Nephron (organoid): ENCODE measurements around the gene WDR41.

ENCODE experiments used
- H3K27ac Mint-ChIP-seq, 3 experiments: 2 replicates each; pipeline ENCODE4 v1.8.0; 2020; ENCODE audit warnings: mixed read lengths in 3 of 3, mild to moderate bottlenecking in 2 of 3, moderate library complexity in 1 of 3
- H3K27me3 Mint-ChIP-seq: 2 replicates; pipeline ENCODE4 v1.8.0; 2021; ENCODE audit warnings: low read depth, mild to moderate bottlenecking, moderate library complexity, mixed read lengths
- H3K36me3 Mint-ChIP-seq: 2 replicates; pipeline ENCODE4 v1.8.0; 2020; ENCODE audit warnings: low read depth, mixed read lengths
- H3K4me1 Mint-ChIP-seq: 2 replicates; pipeline ENCODE4 v1.8.0; 2020; ENCODE audit warnings: mixed read lengths
- H3K4me3 Mint-ChIP-seq, 3 experiments: 2 replicates each; pipeline ENCODE4 v1.8.0; 2020; ENCODE audit warnings: mild to moderate bottlenecking in 3 of 3, mixed read lengths in 3 of 3, moderate library complexity in 2 of 3
- H3K9me3 Mint-ChIP-seq: 2 replicates; pipeline ENCODE4 v1.8.0; 2020; ENCODE audit warnings: mixed read lengths
- TF ChIP-seq, protein P1 (sequence below), 3 experiments: fragments of 200-600 bp; sonication (generic); IDR thresholded peaks; one replicate each; pipeline ENCODE4 v1.5.0; 2021; ENCODE audit warnings: antibody characterized with exemption in 3 of 3; ENCODE audit not compliant: unreplicated experiment in 3 of 3

Gene WDR41

GRCh38 chr5:77452351-77452750 is 39.8 kb downstream of the WDR41 start:
- Mint-ChIP-seq H3K27ac (no peak overlapping the region), H3K4me3 (no peak overlapping the region), H3K4me1 (no peaks in the 10 kb centered on the region), H3K9me3 (peaks cover 4% of the 10 kb centered on the region), H3K27me3 (no peaks in the 10 kb centered on the region), H3K36me3 (peaks cover 54% of the 10 kb centered on the region)
- TF ChIP-seq, protein P1, sequence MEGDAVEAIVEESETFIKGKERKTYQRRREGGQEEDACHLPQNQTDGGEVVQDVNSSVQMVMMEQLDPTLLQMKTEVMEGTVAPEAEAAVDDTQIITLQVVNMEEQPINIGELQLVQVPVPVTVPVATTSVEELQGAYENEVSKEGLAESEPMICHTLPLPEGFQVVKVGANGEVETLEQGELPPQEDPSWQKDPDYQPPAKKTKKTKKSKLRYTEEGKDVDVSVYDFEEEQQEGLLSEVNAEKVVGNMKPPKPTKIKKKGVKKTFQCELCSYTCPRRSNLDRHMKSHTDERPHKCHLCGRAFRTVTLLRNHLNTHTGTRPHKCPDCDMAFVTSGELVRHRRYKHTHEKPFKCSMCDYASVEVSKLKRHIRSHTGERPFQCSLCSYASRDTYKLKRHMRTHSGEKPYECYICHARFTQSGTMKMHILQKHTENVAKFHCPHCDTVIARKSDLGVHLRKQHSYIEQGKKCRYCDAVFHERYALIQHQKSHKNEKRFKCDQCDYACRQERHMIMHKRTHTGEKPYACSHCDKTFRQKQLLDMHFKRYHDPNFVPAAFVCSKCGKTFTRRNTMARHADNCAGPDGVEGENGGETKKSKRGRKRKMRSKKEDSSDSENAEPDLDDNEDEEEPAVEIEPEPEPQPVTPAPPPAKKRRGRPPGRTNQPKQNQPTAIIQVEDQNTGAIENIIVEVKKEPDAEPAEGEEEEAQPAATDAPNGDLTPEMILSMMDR (IDR thresholded peaks at IDR 0.05; ENCODE audit: unreplicated experiment in 3 of 3) = no peak

DNA sequence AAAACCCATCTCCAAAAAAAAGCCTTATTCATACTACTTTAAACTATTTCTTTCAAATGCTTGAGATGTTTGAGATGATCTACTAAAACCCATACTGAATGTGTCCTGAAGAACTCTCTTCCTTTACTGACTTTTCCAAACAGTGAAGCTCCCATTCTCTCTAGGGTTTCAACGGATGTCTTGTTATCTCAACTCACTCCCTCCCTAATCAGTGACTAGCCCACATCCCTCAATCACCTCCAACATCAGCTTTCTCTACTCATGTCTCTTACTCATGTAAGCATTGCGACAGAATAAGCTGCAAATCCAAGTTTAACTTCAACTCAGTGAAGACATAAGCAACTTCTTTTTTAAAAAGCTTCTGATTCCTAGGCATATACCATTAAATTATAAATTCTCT is 42.1 kb downstream of the WDR41 start:
- Mint-ChIP-seq H3K9me3 (peaks cover 17% of the 10 kb centered on the region), H3K4me3 (no peak overlapping the region), H3K27ac (no peak overlapping the region), H3K27me3 (no peaks in the 10 kb centered on the region), H3K4me1 (no peaks in the 10 kb centered on the region), H3K36me3 (peaks cover 70% of the 10 kb centered on the region)
- TF ChIP-seq, protein P1 (IDR thresholded peaks at IDR 0.05; ENCODE audit: unreplicated experiment in 3 of 3) = no peak

DNA sequence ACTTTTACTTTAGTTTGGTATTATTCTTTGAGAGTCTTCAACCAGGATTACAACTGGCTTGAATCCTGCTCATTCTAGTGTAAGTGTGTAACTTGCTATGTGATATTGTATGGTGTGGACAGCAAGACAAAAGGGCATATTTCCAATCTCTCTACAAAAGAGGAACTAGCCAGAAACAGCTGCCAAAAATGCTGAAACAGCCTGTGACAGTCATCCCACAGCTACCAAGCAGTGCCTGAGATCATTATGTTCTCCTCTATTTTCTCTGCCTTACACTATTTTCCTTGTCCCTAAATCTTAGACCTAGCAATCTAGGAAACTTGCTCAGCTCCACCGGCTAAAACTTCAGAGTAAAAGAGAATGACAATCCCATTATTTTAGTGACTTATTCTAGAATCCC is 42.8 kb downstream of the WDR41 start:
- TF ChIP-seq, protein P1 (IDR thresholded peaks at IDR 0.05; ENCODE audit: unreplicated experiment in 3 of 3) = no peak
- Mint-ChIP-seq H3K9me3 (peaks cover 17% of the 10 kb centered on the region), H3K4me3 (no peak overlapping the region), H3K4me1 (no peaks in the 10 kb centered on the region), H3K27ac (no peak overlapping the region), H3K27me3 (no peaks in the 10 kb centered on the region), H3K36me3 (peaks cover 75% of the 10 kb centered on the region)

DNA sequence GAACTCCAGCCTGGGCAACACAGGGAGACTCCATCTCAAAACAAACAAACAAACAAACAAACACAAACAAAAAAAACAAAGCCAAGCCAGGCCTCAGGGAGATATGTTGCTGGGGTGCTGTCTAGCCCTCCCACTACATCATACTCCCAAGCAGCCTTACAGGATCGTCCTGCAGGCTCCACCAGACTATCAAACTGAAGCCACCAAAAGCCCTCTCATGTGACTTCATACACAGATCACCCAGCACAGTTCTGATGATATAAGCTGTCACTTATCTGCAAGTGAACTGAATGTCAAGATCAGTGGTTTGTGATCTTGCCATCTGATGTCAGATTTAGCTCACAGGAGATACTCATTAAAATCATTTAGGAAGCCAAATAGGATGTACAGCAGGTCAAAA is 43.3 kb downstream of the WDR41 start:
- Mint-ChIP-seq H3K27me3 (no peaks in the 10 kb centered on the region), H3K9me3 (peaks cover 17% of the 10 kb centered on the region), H3K36me3 (peaks cover 75% of the 10 kb centered on the region), H3K27ac (no peak overlapping the region), H3K4me3 (no peak overlapping the region), H3K4me1 (no peaks in the 10 kb centered on the region)
- TF ChIP-seq, protein P1 (IDR thresholded peaks at IDR 0.05; ENCODE audit: unreplicated experiment in 3 of 3) = no peak

DNA sequence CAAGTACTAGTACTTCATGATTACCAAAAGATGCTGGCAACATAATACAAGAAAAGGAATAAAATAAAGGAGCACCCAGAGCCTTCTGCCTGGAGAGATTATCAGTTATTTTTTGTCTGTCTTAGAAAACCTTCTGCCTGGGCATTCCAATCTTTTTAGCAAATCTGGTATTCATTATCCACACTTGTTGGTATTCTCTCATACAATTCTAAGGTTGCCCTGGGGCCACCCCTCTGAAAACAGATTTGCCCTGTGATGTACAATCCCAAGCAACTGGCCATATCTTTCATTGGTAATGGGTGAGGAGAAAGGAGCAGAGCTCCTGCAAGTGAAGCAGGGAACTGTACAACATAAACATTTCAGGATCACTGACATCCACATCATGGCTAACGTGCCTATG is 47.8 kb downstream of the WDR41 start:
- TF ChIP-seq, protein P1 (IDR thresholded peaks at IDR 0.05; ENCODE audit: unreplicated experiment in 3 of 3) = no peak
- Mint-ChIP-seq H3K36me3 (peaks cover 68% of the 10 kb centered on the region), H3K9me3 (peaks cover 17% of the 10 kb centered on the region), H3K27me3 (no peaks in the 10 kb centered on the region), H3K4me1 (peaks cover 5% of the 10 kb centered on the region), H3K4me3 (no peak overlapping the region), H3K27ac (no peak overlapping the region)

GRCh38 chr5:77443670-77444069 is 48.4 kb downstream of the WDR41 start:
- TF ChIP-seq, protein P1 (IDR thresholded peaks at IDR 0.05; ENCODE audit: unreplicated experiment in 3 of 3) = no peak
- H3K36me3 Mint-ChIP-seq = peaks cover 63% of the 10 kb centered on the region

More at GRCh38 chr5:77443670-77444069, 48.4 kb downstream of the WDR41 start:
- H3K9me3 Mint-ChIP-seq = peaks cover 17% of the 10 kb centered on the region
- H3K4me3 Mint-ChIP-seq = no peak overlapping the region
- H3K27me3 Mint-ChIP-seq = no peaks in the 10 kb centered on the region
- peaks cover 5% of the 10 kb centered on the region for H3K4me1 Mint-ChIP-seq
- H3K27ac Mint-ChIP-seq = no peak overlapping the region
